Coronary artery (tissue), 2 donors: ENCODE results near the gene BIRC2.

Source experiments
- DNase-seq: peaks from one replicate; pipeline ENCODE4 v3.0.0-alpha.2; 2017; ENCODE audit warnings: low spot score
- H3K27ac ChIP-seq, 2 donors: fragments of 200-600 bp; sonication (generic); one replicate each; pipeline ENCODE4 v1.5.1; 2016 to 2019
- H3K4me3 ChIP-seq: fragments of 200-600 bp; sonication (generic); 2 replicates; pipeline ENCODE4 v1.5.1; 2016; ENCODE audit warnings: mild to moderate bottlenecking, moderate library complexity
- CTCF ChIP-seq: fragments of 200-600 bp; sonication (generic); IDR thresholded peaks from one replicate; pipeline ENCODE4 v1.5.1; 2019; ENCODE audit warnings: antibody characterized with exemption

Gene BIRC2

GRCh38 chr11:102317099-102317767, 29.8 kb upstream of the BIRC2 start, which contains the start of gene BIRC3:
BIRC3 (plus strand) TSS chr11:102317484; CDS start chr11:102324510, 7,026 bp downstream.
- TF ChIP-seq CTCF, result no peak
- peak; percentile 88 for DNase-seq
- Histone ChIP-seq H3K27ac (peak within 1 kb of the TSS; percentile 68 to 80), H3K4me3 (peak within 1 kb of the TSS; percentile 80)

GRCh38 chr11:102317768-102318103, 29.3 kb upstream of the BIRC2 start:
- no peak for TF ChIP-seq CTCF
- DNase-seq, result no peak
- H3K27ac ChIP-seq, result peak overlapping the region; percentile 68 to 80

GRCh38 chr11:102318469-102318868, 28.5 kb upstream of the BIRC2 start:
- peak overlapping the region; percentile 80 for H3K4me3 ChIP-seq
- H3K27ac ChIP-seq, result peak overlapping the region; percentile 6 to 68
- no peak for DNase-seq
- TF ChIP-seq CTCF, result no peak

More at GRCh38 chr11:102317768-102318103, 29.3 kb upstream of the BIRC2 start:
- peak overlapping the region; percentile 80 for H3K4me3 ChIP-seq

GRCh38 chr11:102319544-102319943, 27.5 kb upstream of the BIRC2 start:
- DNase-seq, result no peak
- no peak for TF ChIP-seq CTCF
- Histone ChIP-seq H3K27ac (peak overlapping the region; percentile 25 to 50), H3K4me3 (no peak overlapping the region)

DNA sequence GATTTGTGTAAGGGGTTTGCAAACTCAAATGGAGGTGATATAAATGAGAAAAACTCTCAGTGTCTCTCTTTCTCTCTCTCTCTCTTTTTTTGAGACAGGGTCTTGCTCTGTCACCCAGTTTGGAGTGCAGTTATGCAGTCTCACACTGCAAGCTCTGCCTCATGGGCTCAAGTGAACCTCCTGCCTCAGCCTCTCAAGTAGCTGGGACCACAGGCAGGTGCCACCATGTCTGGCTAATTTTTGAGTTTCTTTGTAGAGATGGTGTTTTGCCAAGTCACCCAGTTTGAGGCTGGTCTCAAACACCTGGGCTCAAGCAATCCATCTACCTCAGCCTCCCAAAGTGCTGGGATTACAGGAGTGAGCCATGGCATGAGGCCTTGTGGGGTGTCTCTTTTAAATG, 26.8 kb upstream of the BIRC2 start:
- TF ChIP-seq CTCF, result no peak
- DNase-seq, result no peak
- H3K27ac ChIP-seq, result peak overlapping the region; percentile 17 to 50
- H3K4me3 ChIP-seq, result no peak overlapping the region

- DNase-seq, result no peak
- no peak for TF ChIP-seq CTCF
- H3K4me3 ChIP-seq, result no peak overlapping the region
- peak overlapping the region; percentile 17 to 50 for H3K27ac ChIP-seq
Observed at GRCh38 chr11:102320679-102321078, 26.3 kb upstream of the BIRC2 start.

GRCh38 chr11:102322560-102322959, 24.5 kb upstream of the BIRC2 start:
- DNase-seq, result no peak
- Histone ChIP-seq H3K27ac (no peak overlapping the region), H3K4me3 (no peak overlapping the region)
- no peak for TF ChIP-seq CTCF
